Measurements from ENCODE around the gene MOSPD3.

MOSPD3 gene

DNA sequence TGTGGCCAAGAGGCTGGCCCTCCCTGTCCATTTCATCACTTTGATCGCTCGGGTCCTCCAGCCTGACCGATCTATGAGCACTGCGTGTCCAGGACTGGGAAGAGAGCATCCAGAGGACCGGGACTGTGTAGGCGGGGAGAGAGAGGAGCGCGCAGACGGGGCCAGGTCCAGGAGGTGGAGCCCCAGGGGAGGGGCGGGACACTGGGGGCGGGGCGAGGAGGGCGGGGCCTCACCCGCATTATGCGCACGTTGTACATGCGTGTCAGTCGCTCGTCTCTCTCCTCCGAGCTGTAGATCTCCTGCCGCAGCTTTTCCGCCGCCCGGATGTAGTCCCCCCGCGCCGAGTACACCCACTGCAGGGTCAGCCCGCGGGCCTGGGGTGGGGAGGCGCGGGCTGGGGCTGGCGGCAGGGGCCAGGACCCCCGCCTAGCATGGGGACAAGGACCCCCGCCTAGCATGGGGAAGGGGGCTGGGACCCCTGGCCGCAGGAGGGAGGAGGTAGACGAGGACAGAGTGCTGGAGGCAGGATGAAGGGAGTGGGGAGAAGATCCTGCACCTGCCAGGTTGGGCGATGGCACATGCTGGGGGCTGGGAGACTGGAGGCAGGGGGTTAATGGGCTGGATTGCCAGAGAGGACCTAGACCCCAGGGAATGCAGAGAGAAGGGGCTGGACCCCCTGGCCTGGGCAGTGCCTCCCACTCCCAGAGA, 14.3 kb downstream of the MOSPD3 start:
- DNase-seq = peak; percentile 63

DNA sequence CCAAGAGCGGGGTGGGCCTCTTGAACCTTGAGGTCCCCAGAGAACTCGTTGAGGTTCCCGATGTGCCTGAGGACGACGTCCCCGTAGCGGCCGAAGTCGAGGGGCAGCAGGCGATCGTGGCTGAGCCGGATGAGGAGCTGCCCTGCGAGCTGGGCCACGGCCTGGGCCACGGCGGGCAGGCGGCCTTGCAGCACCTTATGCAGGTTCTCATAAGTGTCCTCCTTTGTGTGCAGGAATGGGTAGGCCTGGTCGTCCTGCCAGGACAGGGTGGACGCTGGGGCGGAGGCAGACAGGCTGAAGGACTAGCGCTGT, 14.9 kb downstream of the MOSPD3 start:
- DNase-seq = no peak

DNA sequence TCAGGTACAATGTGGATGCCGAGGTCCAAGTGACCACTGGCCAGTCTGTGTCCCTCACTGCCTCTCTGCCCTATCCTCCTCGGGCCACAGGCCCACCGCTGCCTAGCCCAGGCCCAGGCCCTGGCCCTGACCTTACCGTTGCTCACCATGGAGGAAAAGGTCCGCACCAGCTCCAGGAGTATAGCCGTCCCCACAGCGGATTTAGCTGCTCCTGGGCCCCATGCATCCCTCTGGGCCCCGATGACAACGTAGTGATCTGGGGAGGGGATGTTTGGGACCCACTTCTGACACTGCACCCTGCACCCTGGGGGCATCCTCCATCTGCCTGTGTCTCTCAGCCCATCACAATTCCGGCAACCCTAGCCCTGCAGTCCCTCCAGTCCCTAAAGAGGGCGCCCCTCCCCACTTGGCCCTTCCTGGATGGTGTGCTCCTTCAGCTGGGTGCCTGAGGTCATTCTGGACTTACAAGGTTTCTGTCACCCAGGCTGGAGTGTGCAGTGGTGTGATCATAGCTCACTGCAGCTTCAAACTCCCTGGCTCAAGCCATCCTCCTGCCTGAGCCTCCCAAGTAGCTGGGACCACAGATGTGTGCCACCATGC, 16.9 kb downstream of the MOSPD3 start:
- no peak for DNase-seq

DNA sequence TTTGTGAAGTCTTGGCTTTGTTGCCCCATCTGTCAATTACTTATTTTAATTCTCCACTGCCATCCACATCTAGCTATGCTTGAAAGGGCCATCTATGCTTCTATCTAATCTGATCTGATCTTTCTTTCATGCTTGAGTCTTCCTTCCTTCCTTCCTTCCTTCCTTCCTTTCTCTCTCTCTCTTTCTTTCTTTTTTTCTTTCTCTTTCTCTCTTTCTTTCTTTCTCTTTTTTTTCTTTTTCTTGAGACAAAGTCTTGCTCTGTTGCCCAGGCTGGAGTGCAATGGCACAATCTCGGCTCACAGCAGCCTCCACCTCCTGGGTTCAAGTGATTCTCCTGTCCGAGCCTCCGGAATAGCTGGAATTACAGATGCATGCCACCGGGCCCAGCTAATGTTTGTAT, 17.7 kb downstream of the MOSPD3 start:
- DNase-seq = no peak

DNA sequence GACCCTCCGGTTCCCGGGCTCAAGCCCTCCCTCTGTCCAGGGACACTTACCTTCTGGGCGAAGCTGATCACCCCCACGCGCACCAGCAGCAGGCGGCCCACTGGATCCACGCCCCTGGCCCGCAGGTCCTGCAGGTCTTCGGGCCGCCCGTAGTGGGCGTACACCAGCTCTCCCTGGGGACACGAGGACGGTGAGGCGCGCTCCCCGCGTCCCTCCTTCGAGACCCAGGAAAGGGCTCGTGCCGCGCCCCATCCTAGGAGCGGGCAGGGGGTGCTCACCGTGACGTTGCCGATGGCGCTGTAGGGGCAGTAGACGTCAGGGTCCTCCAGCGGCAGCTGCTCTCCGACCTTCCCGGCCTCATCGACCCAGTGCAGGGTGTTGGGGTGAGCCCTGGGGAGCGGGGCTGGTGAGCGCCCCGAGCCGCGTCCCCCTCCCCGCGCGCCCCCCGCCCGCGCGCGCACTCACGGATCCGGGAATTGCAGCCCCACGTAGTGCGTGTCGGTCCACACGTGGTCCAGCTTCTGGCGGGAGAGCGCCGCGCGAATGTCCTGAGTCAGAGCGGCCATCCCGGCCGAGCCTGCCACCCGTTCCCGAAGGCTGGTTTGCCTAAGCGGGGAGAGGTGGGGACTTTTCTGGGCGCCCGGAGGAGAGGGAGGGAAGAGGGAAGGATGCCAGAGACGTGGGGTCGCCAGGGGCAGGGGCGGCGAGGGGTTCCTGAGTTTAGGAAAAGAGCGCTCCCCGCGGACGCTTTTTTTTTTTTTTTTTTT, 20.8 kb downstream of the MOSPD3 start:
- no peak for DNase-seq

DNA sequence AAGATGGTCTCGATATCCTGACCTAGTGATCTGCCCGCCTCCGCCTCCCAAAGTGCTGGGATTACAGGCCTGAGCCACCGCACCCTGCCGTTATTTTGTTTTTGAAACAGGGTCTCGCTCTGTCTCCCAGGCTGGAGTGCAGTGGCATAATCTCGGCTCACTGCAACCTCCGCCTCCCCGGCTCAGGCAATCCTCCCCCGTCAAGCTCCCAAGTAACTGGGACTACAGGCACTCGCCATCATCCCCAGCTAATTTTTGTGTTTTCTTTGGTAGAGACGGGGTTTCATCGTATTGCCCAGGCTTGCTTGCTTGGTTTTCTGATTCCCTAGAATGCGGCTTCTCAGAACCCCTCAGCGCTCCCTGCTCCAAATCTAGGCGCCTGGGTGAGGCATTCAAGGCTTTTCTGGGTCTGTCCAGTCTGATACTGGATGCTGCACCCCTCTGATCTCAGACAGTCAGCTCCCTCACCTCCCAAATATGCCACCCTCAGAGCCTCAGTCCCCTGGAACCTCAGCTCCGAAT, 27.7 kb downstream of the MOSPD3 start:
- DNase-seq = no peak

DNA sequence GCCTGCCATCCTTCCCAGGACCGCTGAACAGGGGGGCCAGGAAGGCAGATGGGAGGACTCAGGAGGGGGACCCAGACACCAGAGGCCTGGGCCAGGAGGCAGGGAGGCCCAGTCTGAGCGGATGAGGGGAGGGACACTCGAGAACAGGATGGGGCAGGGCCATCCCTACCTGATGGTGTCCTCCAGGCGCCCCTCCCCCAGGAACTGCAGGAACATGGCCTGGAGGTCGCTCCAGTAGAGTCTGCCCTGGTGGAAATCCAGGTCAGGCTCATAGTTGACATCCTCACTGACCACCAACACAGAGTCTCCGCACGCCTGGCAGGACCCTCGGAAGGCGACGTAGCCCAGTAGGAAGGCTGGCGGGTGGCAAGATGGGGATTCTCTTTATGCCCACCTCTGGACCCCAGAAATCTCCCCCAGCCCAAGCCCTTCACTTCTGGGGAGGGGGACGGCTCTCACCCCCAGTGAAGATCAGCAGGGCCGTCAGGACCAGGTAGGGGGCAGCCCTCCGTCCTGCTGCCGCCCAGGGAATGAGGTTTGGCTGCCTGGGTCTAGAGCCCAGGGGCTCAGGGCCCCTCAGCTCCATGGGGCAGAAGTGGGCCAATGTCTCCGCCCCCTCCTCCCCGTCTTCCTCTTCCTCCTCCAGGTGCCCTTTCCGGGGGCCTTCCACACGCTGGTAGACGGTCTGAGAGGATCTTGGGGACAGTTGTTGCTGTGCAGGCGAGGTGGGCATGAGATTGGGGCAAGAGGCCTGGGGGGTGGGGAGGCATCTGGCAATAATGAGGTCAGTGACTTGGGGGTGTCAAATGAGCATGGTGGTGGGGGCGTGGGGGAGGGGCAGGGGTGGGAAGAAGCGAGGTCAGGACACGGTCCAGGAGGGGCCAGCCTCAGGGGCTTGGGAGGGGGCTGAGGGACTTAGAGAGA, 28.4 kb downstream of the MOSPD3 start:
- no peak for DNase-seq

DNA sequence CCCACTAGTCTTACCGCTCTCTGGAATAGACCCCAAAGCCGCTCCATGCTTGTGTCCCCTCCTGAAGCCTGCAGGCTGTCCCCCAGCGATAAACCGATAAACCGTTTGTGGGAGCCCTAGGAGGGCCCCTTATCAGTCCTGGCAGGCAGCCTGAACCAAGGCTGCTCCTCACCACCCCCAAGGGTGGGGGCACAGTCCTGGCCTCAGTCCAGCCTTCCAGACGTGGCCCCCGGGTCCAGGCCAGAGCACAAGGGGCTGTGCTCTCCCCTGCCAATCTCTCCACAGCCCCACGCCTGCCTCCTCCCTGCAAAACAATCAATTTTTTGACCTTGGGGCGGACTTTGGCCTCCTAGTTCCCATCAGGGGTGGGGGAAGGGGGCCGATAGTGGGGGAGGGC, 29.1 kb downstream of the MOSPD3 start, which contains the start of gene TFR2:
TSS of gene TFR2 (minus strand) at position 90 of the 397 bp plus-strand sequence. CDS start at position 47, 43 bp downstream.
- DNase-seq = no peak

DNA sequence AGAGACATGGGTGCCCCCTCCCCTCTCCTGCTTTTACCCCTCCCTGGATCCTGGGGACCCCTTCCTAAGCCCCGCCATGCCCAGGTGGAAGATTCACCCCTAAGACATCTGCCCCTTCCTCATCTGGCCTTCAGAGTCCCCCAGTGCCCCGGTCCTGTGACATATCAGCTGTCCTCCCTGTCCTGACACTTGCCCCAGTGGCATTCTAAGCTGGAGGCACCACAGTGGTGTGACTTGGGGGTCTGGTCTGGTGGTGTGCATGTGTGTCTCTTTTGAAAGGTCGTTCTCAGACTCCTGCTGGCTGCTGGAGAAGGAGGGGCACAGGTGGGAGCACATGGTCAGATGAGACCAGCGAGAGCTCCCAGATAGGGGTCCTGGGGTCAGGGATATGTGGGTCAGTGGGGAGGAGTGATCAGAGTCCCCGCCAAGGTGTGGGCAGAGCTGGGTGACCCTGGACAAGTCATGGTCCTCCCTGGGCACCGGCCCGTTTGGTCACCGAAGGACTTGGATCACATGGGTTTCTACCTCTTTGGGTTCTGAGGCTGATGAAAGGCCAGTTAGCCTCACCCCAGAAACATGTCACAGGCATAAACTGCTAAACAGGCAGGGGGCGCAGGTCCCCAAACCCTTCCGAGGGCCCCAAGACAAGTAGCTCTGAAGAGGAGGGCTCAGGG, 29.7 kb downstream of the MOSPD3 start:
- DNase-seq = no peak

DNA sequence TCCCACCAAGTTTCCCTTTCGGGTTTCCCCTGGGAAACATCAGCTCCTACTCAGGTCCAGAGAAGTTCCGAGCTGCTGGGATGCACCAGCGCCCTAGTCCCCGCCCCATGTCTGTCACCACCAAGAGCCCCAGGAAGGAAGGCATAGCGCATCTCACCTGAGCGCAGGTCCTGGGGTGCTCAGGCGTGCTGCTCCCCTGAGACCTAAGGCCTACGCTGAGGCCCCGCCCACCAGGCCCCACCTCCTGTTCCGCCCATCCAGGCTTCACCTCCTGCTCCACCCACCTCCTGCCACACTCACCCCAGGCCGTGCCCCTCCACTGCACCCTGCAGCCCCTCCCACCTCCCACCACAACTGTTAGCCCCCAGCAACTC, 30.2 kb downstream of the MOSPD3 start:
- no peak for DNase-seq

DNA sequence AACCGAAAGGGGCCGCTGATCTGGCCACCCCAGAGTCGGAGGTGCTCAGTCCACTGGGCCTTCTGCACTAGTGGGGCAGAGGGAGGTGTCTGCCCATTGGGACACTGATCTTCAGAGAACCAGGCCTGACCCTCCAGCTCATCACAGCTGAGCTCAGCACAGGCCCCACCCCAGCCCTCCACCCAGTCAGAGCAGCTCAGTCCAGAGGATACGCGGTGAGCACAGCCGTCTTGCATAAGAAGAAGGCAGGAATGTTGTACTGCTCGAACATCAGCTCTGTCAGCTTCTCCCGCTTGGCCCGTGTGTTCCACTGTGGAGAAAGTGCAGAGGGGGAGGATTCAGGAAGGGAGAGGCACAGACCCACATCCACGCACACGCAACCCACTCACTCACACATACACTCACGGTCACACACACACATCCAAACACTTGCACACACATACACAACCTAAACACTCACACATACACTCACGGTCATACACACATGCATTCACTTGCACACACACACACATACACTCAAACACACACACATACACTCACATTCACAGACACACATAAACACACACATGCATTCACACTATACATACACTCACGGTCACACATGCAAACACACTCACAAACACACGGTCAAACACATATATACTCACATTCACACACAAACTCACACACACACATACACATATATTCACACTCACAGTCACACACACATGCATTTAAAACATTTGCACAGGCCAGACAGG, 37.7 kb downstream of the MOSPD3 start:
- no peak for DNase-seq

DNA sequence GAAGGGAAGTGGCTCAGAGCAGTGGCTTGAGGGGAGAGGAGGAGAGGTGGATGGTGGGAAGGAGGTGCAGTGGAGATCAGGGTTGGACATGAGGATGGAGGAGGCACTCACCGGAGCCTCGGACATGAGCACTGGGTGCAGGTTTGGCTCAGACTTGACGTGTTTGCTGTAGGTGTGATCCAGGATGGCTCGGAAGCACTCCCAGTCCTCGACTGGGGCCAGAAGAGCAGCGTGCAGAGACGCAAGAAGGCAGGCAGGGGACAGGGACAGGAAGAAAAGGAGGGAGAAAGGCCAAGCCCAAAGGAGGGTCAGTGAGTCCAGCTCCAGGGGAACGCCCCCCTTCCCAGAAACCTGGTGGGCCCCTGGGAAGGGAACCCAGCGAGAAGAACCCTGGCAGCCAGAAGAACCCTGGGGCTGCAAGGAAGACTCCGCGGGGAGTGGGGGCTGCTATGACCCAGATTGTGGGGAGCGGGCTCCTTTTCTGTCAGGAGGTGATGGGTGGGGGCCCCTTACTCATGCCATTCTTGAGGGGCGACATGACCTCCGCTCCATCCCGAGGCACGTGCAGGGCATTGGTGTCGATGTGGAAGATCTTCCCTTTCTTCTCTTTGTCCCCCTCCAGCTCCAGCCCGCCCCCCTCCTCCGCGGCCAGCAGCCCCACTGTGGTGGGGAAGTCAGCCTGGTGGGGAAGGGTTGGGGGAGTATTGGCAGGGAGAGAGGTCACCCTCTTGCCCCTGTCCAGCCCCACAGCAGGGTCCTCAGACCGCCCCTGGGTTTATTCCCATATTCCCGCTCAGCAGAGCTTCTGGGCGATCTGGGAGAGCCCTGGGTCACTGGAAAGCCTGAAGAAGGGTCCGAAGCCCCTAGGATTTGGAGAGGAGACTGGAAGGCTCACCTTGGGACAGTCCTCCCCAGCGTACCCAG, 42.8 kb downstream of the MOSPD3 start:
- DNase-seq = no peak

DNA sequence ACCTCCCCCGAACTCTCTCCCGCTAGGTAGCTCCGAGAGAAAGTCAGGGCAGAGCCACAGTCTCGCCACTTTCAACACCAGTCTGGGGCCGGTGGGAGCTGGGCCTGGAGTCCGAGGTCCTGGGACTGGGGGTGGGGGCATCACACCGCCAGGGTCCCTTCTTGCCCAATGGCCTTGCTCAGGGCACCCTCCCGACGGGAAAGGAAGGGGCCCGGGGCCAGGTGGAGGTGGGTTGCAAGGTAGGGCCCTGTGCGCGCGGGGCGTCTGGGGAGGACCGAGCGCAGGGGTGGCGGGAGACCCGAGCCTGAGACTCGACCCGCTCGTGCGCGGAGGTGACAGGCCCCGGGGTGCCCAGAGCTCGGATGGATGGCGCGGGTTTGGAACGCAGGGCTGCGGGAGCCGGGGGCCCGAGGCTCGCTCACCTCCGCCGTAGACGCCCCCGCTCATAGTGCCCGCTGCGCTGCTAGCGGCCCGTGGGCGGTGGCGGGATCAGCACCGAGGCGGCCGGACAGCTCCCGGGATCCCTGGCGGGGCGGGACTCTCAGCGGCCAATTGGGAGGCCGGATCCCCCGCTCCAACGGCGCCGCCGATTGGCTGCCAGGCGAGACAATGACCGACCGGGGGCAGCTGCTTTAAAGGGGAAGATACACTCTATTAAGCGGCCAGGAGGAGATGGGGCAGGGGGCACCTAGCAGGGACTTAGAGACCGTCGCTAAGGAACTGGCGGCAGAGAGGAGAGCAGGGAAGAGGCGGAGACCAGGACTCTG, 43.8 kb downstream of the MOSPD3 start, which contains the start of gene ACTL6B:
TSS of gene ACTL6B (minus strand) at position 541 of the 767 bp plus-strand sequence. CDS start at position 447, 94 bp downstream.
- peak; percentile 33 for DNase-seq

DNA sequence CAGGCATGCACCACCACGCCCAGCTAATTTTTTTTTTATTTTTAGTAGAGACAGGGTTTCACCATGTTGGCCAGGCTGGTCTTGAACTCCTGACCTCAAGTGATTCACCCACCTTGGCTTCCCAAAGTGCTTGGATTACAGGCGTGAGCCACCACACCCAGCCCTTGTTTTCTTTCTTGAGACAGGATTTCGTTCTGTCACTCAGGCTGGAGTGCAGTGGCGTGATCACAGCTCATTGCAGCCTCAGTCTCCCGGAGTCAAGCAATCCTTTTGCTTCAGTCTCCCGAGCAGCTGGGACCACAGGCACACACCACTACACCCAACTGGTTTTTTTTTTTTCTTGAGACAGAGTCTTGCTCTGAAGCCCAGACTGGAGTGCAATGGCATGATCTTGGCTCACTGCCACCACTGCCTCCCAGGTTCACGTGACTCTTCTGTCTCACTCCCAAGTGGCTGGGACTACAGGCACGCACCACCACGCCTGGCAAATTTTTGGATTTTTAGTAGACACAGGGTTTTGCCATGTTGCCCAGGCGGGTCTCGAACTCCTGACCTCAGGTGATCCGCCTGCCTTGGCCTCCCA, 49.9 kb downstream of the MOSPD3 start:
- peak; percentile 38 for DNase-seq

Data from NCI-H2029 (cell line).